ENCODE results near the gene STRIT1. TPM values are rescaled to one million over a fixed set of nuclear protein-coding genes. Genes with fewer than 3 reads are reported as not detected.

Gene STRIT1
- total RNA-seq, 1 donor from 2014 or later: not detected

DNA sequence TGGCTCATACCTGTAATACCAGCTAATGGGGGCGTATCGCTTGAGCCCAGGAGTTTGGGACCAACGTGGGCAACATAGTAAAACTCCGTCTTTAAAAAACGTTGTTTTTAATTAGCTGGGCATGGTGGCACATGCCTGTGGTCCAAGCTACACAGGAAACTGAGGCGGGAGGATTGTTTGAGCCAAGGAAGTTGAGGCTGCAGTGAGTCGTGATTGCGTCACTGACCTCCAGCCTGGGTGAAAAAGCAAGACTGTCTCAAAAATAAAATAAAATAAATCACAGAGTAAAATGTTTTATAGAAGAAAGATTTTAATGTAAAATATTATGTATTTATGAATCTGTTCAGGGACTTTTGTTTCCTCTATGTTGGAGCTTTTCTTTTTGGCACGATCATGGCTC, 15.3 kb upstream of the STRIT1 start:
- no peaks in the 10 kb centered on the region for H3K4me1 Mint-ChIP-seq (ENCODE audit: low read depth, unreplicated experiment)
- no peak for DNase-seq
- H3K36me3 Mint-ChIP-seq (ENCODE audit: unreplicated experiment): no peaks in the 10 kb centered on the region
- no peaks in the 10 kb centered on the region for H3K27me3 Mint-ChIP-seq (ENCODE audit: unreplicated experiment)
- TF ChIP-seq CTCF (IDR thresholded peaks at IDR 0.05; ENCODE audit: partially characterized antibody, unreplicated experiment): no peak
- no peaks in the 10 kb centered on the region for H3K9me3 Mint-ChIP-seq (ENCODE audit: unreplicated experiment)
- no peak overlapping the region for H3K4me3 Mint-ChIP-seq (ENCODE audit: unreplicated experiment)
- H3K27ac Mint-ChIP-seq (ENCODE audit: unreplicated experiment): no peak overlapping the region

- no peaks in the 10 kb centered on the region for H3K9me3 Mint-ChIP-seq (ENCODE audit: unreplicated experiment)
- H3K36me3 Mint-ChIP-seq (ENCODE audit: unreplicated experiment): no peaks in the 10 kb centered on the region
- no peak overlapping the region for H3K4me3 Mint-ChIP-seq (ENCODE audit: unreplicated experiment)
These were observed 13.7 kb upstream of the STRIT1 start for GRCh38 chr3:155307183-155307582.

GRCh38 chr3:155304394-155304793, 10.9 kb upstream of the STRIT1 start:
- Mint-ChIP-seq H3K9me3 (ENCODE audit: unreplicated experiment) (no peaks in the 10 kb centered on the region), H3K27me3 (ENCODE audit: unreplicated experiment) (no peaks in the 10 kb centered on the region), H3K36me3 (ENCODE audit: unreplicated experiment) (no peaks in the 10 kb centered on the region), H3K4me1 (ENCODE audit: low read depth, unreplicated experiment) (no peaks in the 10 kb centered on the region), H3K27ac (ENCODE audit: unreplicated experiment) (no peak overlapping the region), H3K4me3 (ENCODE audit: unreplicated experiment) (no peak overlapping the region)
- no peak for TF ChIP-seq CTCF (IDR thresholded peaks at IDR 0.05; ENCODE audit: partially characterized antibody, unreplicated experiment)
- no peak for DNase-seq

More at GRCh38 chr3:155307183-155307582, 13.7 kb upstream of the STRIT1 start:
- H3K27ac Mint-ChIP-seq (ENCODE audit: unreplicated experiment): no peak overlapping the region
- no peaks in the 10 kb centered on the region for H3K4me1 Mint-ChIP-seq (ENCODE audit: low read depth, unreplicated experiment)
- no peaks in the 10 kb centered on the region for H3K27me3 Mint-ChIP-seq (ENCODE audit: unreplicated experiment)
- no peak for DNase-seq
- TF ChIP-seq CTCF (IDR thresholded peaks at IDR 0.05; ENCODE audit: partially characterized antibody, unreplicated experiment): no peak

- H3K27ac Mint-ChIP-seq (ENCODE audit: unreplicated experiment): no peak overlapping the region
- DNase-seq: no peak
- TF ChIP-seq CTCF (IDR thresholded peaks at IDR 0.05; ENCODE audit: partially characterized antibody, unreplicated experiment): no peak
- no peak overlapping the region for H3K4me3 Mint-ChIP-seq (ENCODE audit: unreplicated experiment)
- H3K36me3 Mint-ChIP-seq (ENCODE audit: unreplicated experiment): no peaks in the 10 kb centered on the region
- no peaks in the 10 kb centered on the region for H3K9me3 Mint-ChIP-seq (ENCODE audit: unreplicated experiment)
- H3K27me3 Mint-ChIP-seq (ENCODE audit: unreplicated experiment): no peaks in the 10 kb centered on the region
- no peaks in the 10 kb centered on the region for H3K4me1 Mint-ChIP-seq (ENCODE audit: low read depth, unreplicated experiment)
These were observed 10.1 kb upstream of the STRIT1 start for GRCh38 chr3:155303540-155304097.

- no peak overlapping the region for H3K4me3 Mint-ChIP-seq (ENCODE audit: unreplicated experiment)
- no peak for TF ChIP-seq CTCF (IDR thresholded peaks at IDR 0.05; ENCODE audit: partially characterized antibody, unreplicated experiment)
- no peaks in the 10 kb centered on the region for H3K27me3 Mint-ChIP-seq (ENCODE audit: unreplicated experiment)
- no peak overlapping the region for H3K27ac Mint-ChIP-seq (ENCODE audit: unreplicated experiment)
- H3K4me1 Mint-ChIP-seq (ENCODE audit: low read depth, unreplicated experiment): no peaks in the 10 kb centered on the region
- H3K9me3 Mint-ChIP-seq (ENCODE audit: unreplicated experiment): no peaks in the 10 kb centered on the region
- no peaks in the 10 kb centered on the region for H3K36me3 Mint-ChIP-seq (ENCODE audit: unreplicated experiment)
- no peak for DNase-seq
These were observed 9.4 kb upstream of the STRIT1 start for GRCh38 chr3:155302891-155303290.
